Heart right ventricle (tissue), 16 donors: ENCODE data around the gene CHMP3. TPM values are rescaled to one million over a fixed set of nuclear protein-coding genes. Genes with fewer than 3 reads are reported as not detected.

Experiments used
- ATAC-seq, 8 donors: fragments of 200-7000 bp; cut with Tn5 transposase; one replicate each; pipeline ENCODE4 v1.9.1; 2020; ENCODE audit warnings: mild to moderate bottlenecking in 8 of 8, moderate library complexity in 8 of 8, moderate number of reproducible peaks in 1 of 8
- DNase-seq, 2 donors: peaks; one replicate each; pipeline ENCODE4 v3.0.0-alpha.2; 2020
- H3K27ac ChIP-seq, 10 donors: fragments of 200-600 bp; sonication (generic) in 2 of 10; one replicate each; pipeline versions ENCODE4 v1.5.0 to v1.8.0; 2020 to 2022; ENCODE audit warnings: mild to moderate bottlenecking in 3 of 10
- H3K27me3 ChIP-seq, 7 donors: fragments of 200-600 bp; one replicate each; pipeline ENCODE4 v1.8.0; 2021 to 2022; ENCODE audit warnings: mild to moderate bottlenecking in 2 of 7
- H3K36me3 ChIP-seq, 9 donors: fragments of 200-600 bp; sonication (generic) in 1 of 9; one replicate each; pipeline versions ENCODE4 v1.5.0 to v1.8.0; 2020 to 2022; ENCODE audit warnings: mild to moderate bottlenecking in 2 of 9
- H3K4me1 ChIP-seq, 9 donors: fragments of 200-600 bp; sonication (generic) in 1 of 9; one replicate each; pipeline versions ENCODE4 v1.5.0 to v1.8.0; 2020 to 2022; ENCODE audit warnings: mild to moderate bottlenecking in 4 of 9
- H3K4me3 ChIP-seq, 10 donors: fragments of 200-600 bp; sonication (generic) in 2 of 10; one replicate each; pipeline versions ENCODE4 v1.5.0 to v1.8.0; 2020 to 2022; ENCODE audit warnings: mild to moderate bottlenecking in 7 of 10, moderate library complexity in 2 of 10
- H3K9me3 ChIP-seq, 11 donors: fragments of 200-600 bp in 10 of 11; sonication (generic) in 2 of 11; one replicate each; pipeline versions ENCODE4 v1.5.0 to v1.8.0; 2013 to 2022; ENCODE audit warnings: mild to moderate bottlenecking in 2 of 11, control low read depth in 1 of 11, moderate library complexity in 1 of 11
- WGBS, 2 donors: extraction: QIAGEN DNeasy Blood & Tissue Kit; methylation state at CpG; one replicate each; pipeline ENCODE4 v1.1.7; 2013; ENCODE audit warnings: inconsistent platforms in 1 of 2; 5-methylcytosine and 5-hydroxymethylcytosine counted together
- intact Hi-C, 10 donors: fragments of 100-400 bp; cut with DNase I; formaldehyde crosslinking; loops; one replicate each; pipeline versions ENCODE4 v1.11.1 to v1.14.2; 2022
- polyA plus RNA-seq, 2 donors: library from polyadenylated mRNA; stranded (reverse); fragments of 200-250 nt; gene quantifications; one replicate each; pipeline ENCODE4 v1.2.3, GENCODE V29; 2013
- total RNA-seq, 10 donors: library from RNA; stranded (reverse); fragmentation: NEBNext Ultra II Directional in 3 of 10; extraction: Animal tissue kit (Norgen Biotek cat#: 25700) in 3 of 10; gene quantifications; one replicate each; pipeline versions ENCODE4 v1.2.1 to v1.2.4, GENCODE V29; 2021 to 2023
- TF ChIP-seq, protein P1 (sequence below), 9 donors: fragments of 200-600 bp; sonication (generic) in 2 of 9; IDR thresholded peaks; one replicate each; pipeline versions ENCODE4 v1.5.0 to v1.8.0; 2021 to 2022; ENCODE audit warnings: antibody characterized with exemption in 9 of 9, mild to moderate bottlenecking in 5 of 9, moderate library complexity in 1 of 9
- donor health status: Arrhythmogenic right ventricular cardiomyopathy.
- donor health status: ischemic (EF 13 %, LVEDD 7.1; RV severe dilation, severe dysfunction).
- donor health status: healthy with polysubstance abuse.
- donor health status: DM: no; HTN: yes; CAD: no.
- donor health status: DM: no; HTN: no; CAD: no.
- donor health status: ischemic (EF 25% LVEDD 6.9; RV normal size, moderate dysfunction).
- donor health status: ischemic (EF 25% LVEDD 5.7; RV mildly dilated, moderate dysfunction).
- donor health status: healthy.
- donor health status: DM: yes; HTN: yes; CAD: no.
- donor health status: Ischemic cardiomyopathy.
- donor health status: ischemic (EF 35%, LVEDD 5.7; RV mildly dilated, moderate dysfunction).
- donor health status: nonischemic (EF 11% LVEDD 7.7; RV severe dilation, severe dysfunction).
- donor health status: DM: yes; HTN: yes; CAD: no.
- donor health status: PGD.
- donor health status: ischemic (EF 29% LVEDD 5.4; RV normal size, mild dysfunction).
- donor health status: nonischemic (EF 23%, LVEDD 6.1; RV moderate dilation, normal function).

CHMP3 gene
- total and polyA plus RNA-seq, 12 donors, result 31.3 to 180 (median 158) TPM

DNA sequence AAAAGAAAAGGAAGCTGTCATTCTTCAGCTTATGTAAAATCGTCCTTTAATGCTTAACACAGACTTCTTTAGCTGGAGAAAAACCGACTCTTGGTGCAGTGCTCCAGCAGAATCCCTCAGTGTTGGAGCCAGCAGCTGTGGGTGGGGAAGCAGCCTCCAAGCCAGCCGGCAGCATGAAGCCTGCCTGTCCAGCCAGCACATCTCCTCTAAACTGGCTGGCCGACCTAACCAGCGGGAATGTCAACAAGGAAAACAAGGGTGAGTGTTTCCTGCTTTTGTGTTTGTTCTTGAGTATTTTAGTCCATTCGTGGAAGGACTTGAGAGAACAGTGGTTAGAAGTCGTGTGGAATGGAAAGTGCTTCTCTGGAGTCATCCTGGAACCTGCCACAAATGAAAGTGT is 83.1 kb downstream of the CHMP3 start:
- 43 to 49% methylated on average over 7 of the region's 7 CpGs for WGBS, 2 donors
- peaks cover 0 to 100% (median 82%) of the 10 kb centered on the region in 9 donors for H3K36me3 ChIP-seq
- peak in 2 of 8 donors; percentile 73 to 79 for ATAC-seq

GRCh38 chr2:86477349-86477748 is 85.9 kb downstream of the CHMP3 start:
- intact Hi-C loops, result loop anchor here in 1 of 10 donors (10.0 kb wide), 1 partner anchor 137 kb away; no protein-coding TSS in a partner anchor
- H3K4me3 ChIP-seq, result no peak overlapping the region
- peaks cover 4 to 56% (median 26%) of the 10 kb centered on the region in 9 donors for H3K4me1 ChIP-seq
- no peaks in the 10 kb centered on the region for H3K27me3 ChIP-seq
- peak overlapping the region in 4 of 10 donors; percentile 12 to 27 (median 20) for H3K27ac ChIP-seq
- no peaks in the 10 kb centered on the region for H3K9me3 ChIP-seq
- peaks cover 0 to 99% (median 76%) of the 10 kb centered on the region in 9 donors for H3K36me3 ChIP-seq
- no peak for DNase-seq
- peak in 6 of 8 donors; percentile 13 to 76 (median 60) for ATAC-seq
- TF ChIP-seq, protein P1, sequence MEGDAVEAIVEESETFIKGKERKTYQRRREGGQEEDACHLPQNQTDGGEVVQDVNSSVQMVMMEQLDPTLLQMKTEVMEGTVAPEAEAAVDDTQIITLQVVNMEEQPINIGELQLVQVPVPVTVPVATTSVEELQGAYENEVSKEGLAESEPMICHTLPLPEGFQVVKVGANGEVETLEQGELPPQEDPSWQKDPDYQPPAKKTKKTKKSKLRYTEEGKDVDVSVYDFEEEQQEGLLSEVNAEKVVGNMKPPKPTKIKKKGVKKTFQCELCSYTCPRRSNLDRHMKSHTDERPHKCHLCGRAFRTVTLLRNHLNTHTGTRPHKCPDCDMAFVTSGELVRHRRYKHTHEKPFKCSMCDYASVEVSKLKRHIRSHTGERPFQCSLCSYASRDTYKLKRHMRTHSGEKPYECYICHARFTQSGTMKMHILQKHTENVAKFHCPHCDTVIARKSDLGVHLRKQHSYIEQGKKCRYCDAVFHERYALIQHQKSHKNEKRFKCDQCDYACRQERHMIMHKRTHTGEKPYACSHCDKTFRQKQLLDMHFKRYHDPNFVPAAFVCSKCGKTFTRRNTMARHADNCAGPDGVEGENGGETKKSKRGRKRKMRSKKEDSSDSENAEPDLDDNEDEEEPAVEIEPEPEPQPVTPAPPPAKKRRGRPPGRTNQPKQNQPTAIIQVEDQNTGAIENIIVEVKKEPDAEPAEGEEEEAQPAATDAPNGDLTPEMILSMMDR (IDR thresholded peaks at IDR 0.05), result no peak

More for the DNA sequence above, 83.1 kb downstream of the CHMP3 start:
- Histone ChIP-seq H3K27me3 (no peaks in the 10 kb centered on the region), H3K4me1 (peaks cover 4 to 73% (median 33%) of the 10 kb centered on the region in 9 donors), H3K9me3 (no peaks in the 10 kb centered on the region), H3K27ac (peak overlapping the region in 5 of 10 donors; percentile 15 to 41 (median 32)), H3K4me3 (no peak overlapping the region)
- intact Hi-C loops, result no loop called here
- peak in 1 of 2 donors; percentile 36 for DNase-seq
- TF ChIP-seq, protein P1 (IDR thresholded peaks at IDR 0.05), result no peak

- peak in 1 of 2 donors; percentile 17 for DNase-seq
- Histone ChIP-seq H3K4me1 (peaks cover 4 to 52% (median 25%) of the 10 kb centered on the region in 9 donors), H3K4me3 (no peak overlapping the region), H3K9me3 (no peaks in the 10 kb centered on the region), H3K27me3 (no peaks in the 10 kb centered on the region), H3K27ac (peak overlapping the region in 5 of 10 donors; percentile 20 to 51 (median 27)), H3K36me3 (peaks cover 0 to 99% (median 73%) of the 10 kb centered on the region in 9 donors)
- intact Hi-C loops, result loop anchor here in 1 of 10 donors (10.0 kb wide), 1 partner anchor 138 kb away; no protein-coding TSS in a partner anchor
- WGBS, 2 donors, result 62 to 69% methylated on average over 3 of the region's 3 CpGs
- ATAC-seq, result peak in 7 of 8 donors; percentile 21 to 58 (median 36)
- TF ChIP-seq, protein P1 (IDR thresholded peaks at IDR 0.05), result no peak
These were observed 86.3 kb downstream of the CHMP3 start for GRCh38 chr2:86476918-86477317.

DNA sequence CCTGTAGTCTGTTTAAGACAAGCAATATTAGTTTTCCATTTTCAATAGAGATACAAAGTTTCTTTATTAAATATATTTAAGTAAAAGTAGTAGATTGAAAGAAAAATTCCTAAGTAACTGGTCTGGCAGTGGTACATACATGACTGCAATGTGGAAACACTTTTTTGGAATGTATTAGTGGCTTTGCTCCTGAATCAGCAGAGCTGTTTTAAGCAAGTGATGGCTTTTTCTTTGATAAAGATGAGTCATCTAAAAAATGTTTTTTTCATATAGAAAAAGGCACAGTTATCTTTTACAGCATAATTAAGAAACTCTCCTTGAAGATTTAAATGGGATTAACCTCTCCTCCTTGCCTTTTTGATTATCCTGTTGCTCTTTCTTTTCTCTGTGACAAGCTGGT is 87.2 kb downstream of the CHMP3 start:
- TF ChIP-seq, protein P1 (IDR thresholded peaks at IDR 0.05), result no peak
- Histone ChIP-seq H3K27me3 (no peaks in the 10 kb centered on the region), H3K4me3 (no peak overlapping the region), H3K9me3 (no peaks in the 10 kb centered on the region), H3K27ac (peak overlapping the region in 2 of 10 donors; percentile 20 to 27), H3K4me1 (peaks cover 4 to 47% (median 25%) of the 10 kb centered on the region in 9 donors), H3K36me3 (peaks cover 0 to 99% (median 73%) of the 10 kb centered on the region in 9 donors)
- intact Hi-C loops, result loop anchor here in 1 of 10 donors (10.0 kb wide), 1 partner anchor 139 kb away; no protein-coding TSS in a partner anchor
- DNase-seq, result no peak
- ATAC-seq, result no peak
